Tibial nerve (tissue), 4 donors: ENCODE data around the gene SECISBP2.

Experiments used
- EP300 ChIP-seq, 2 donors: sonication (generic); formaldehyde crosslinking; IDR thresholded peaks; one replicate each; pipeline ENCODE4 v1.6.1; 2017; ENCODE audit warnings: antibody characterized with exemption in 2 of 2, mild to moderate bottlenecking in 1 of 2
- TF ChIP-seq, protein P1 (sequence below), 5 experiments: fragments of 200-600 bp in 3 of 5; fragments of 450-650 bp in 2 of 5; sonication (generic) in 3 of 5; IDR thresholded peaks; one replicate each; pipeline ENCODE4 v1.5.1; 2016 to 2019; ENCODE audit warnings: antibody characterized with exemption in 5 of 5, mild to moderate bottlenecking in 3 of 5, moderate library complexity in 2 of 5

DNA sequence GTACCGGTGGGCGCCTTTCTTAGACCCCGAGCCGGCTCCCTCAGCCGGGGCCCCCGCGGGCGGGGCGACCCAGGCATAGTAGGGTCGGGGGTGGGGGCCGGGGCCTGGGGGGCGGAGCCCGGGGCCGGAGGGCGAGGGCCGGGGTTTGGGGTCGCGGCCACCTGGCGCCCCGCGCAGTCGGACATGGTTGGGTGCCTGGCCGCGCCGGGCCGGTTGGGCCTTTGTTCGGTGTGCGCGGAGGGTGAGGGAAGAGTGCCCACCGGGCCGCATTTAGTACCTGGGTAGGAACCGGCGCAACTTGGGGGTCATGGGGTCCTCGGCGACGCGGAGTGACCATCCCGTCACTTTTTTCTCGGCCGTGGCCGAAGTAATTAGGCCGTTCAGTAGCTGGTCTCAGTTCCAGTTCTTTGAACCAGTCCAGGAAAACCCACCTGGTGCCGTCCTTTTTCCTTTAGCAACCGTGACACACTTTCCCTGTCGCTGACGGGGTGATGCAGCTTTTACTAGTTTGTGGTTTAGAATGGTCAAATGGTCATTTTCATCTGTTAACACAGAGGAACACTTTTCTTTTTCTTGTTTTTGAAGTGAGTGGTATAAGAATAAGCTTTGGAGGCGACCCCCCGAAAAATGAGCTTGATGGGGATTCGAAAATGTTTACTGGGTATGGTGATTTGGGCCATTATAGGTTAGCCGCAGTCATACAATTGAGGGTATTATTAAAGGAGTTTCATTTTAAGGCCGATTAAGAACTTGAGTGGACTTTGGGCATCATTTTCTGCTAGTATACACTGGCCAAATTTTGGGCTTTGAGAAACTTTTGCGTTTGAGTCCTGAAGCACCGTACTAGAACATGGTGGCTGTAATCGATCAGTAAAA is 6.7 kb upstream of the SECISBP2 start:
- TF ChIP-seq, protein P1, sequence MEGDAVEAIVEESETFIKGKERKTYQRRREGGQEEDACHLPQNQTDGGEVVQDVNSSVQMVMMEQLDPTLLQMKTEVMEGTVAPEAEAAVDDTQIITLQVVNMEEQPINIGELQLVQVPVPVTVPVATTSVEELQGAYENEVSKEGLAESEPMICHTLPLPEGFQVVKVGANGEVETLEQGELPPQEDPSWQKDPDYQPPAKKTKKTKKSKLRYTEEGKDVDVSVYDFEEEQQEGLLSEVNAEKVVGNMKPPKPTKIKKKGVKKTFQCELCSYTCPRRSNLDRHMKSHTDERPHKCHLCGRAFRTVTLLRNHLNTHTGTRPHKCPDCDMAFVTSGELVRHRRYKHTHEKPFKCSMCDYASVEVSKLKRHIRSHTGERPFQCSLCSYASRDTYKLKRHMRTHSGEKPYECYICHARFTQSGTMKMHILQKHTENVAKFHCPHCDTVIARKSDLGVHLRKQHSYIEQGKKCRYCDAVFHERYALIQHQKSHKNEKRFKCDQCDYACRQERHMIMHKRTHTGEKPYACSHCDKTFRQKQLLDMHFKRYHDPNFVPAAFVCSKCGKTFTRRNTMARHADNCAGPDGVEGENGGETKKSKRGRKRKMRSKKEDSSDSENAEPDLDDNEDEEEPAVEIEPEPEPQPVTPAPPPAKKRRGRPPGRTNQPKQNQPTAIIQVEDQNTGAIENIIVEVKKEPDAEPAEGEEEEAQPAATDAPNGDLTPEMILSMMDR (IDR thresholded peaks at IDR 0.05): no peak
- no peak for TF ChIP-seq EP300 (IDR thresholded peaks at IDR 0.05)
